HepG2 (cell line): ENCODE data around the gene PTCD3. TPM values are rescaled to one million over a fixed set of nuclear protein-coding genes. Genes with fewer than 3 reads are reported as not detected.

Source experiments
- ATAC-seq: fragments of 200-7000 bp; cut with Tn5 transposase; 3 replicates; pipeline ENCODE4 v1.9.1; 2020; ENCODE audit warnings: mild to moderate bottlenecking, moderate library complexity
- BruUV-seq: library from RNA; stranded (reverse); fragments of 400-500 nt; replicated peaks from 2 replicates; lab custom pipeline; 2021; lab: Mats Ljungman, UMichigan
- CTCF ChIA-PET: fragments of 300-600 bp; formaldehyde crosslinking; extraction: SDS; loops from one replicate; lab custom pipeline; 2021; ENCODE audit warnings: low total read pairs, inconsistent platforms, low intra/inter-chr PET ratio; lab: Yijun Ruan, JAX
- POLR2A ChIA-PET: fragments of 350-600 bp; sonication (Branson Sonifier 250); formaldehyde crosslinking; loops from one replicate; lab custom pipeline; 2020; ENCODE audit warnings: antibody characterized with exemption, inconsistent platforms; lab: Yijun Ruan, JAX
- DNase-seq: peaks from one replicate; pipeline ENCODE4 v3.0.0-alpha.2; 2015; ENCODE audit warnings: low spot score
- FAIRE-seq: peaks from 3 replicates; lab custom pipeline; 2011; peaks lifted over from hg19 to GRCh38; lab: Jason Lieb, UNC
- H2AFZ ChIP-seq: one replicate; pipeline ENCODE4 v1.6.1; 2011; ENCODE audit warnings: low read length, inconsistent platforms
- H3K27ac ChIP-seq: fragments of 300-600 bp; 3 replicates; pipeline ENCODE4 v1.8.0; 2011; ENCODE audit warnings: mixed run types, mild to moderate bottlenecking, mixed read lengths, low read length, inconsistent platforms; ENCODE audit not compliant: insufficient read depth; ENCODE audit errors: extremely low read length
- H3K27me3 ChIP-seq, 2 experiments: fragments of 200-600 bp in 1 of 2; 2 replicates in 1 of 2; 3 replicates in 1 of 2; pipeline versions ENCODE4 v1.6.0 to v1.8.0; 2011; ENCODE audit warnings: low read length in 2 of 2, mild to moderate bottlenecking in 2 of 2, moderate library complexity in 2 of 2, inconsistent platforms in 1 of 2; ENCODE audit not compliant: insufficient read depth in 2 of 2, control insufficient read depth in 1 of 2
- H3K36me3 ChIP-seq, 2 experiments: fragments of 200-600 bp in 1 of 2; replicated peaks in 1 of 2; 2 replicates in 1 of 2; 3 replicates in 1 of 2; pipeline versions ENCODE4 v1.5.1 to v1.8.0; 2011; ENCODE audit warnings: low read length in 2 of 2, inconsistent platforms in 1 of 2; ENCODE audit not compliant: insufficient read depth in 2 of 2, control insufficient read depth in 1 of 2
- H3K4me1 ChIP-seq: 2 replicates; pipeline ENCODE4 v1.5.1; 2012; ENCODE audit warnings: low read length, inconsistent platforms; ENCODE audit not compliant: insufficient read depth
- H3K4me2 ChIP-seq: 2 replicates; pipeline ENCODE4 v1.6.0; 2011; ENCODE audit warnings: low read depth, low read length, inconsistent platforms
- H3K4me3 ChIP-seq, 3 experiments: fragments of 200-600 bp in 1 of 3; sonication (generic), shearing (Covaris generic) in 1 of 3; replicated peaks in 1 of 3; 2 replicates each; pipeline ENCODE4 v1.5.1; 2011 to 2016; ENCODE audit warnings: low read length in 3 of 3, inconsistent platforms in 2 of 3, low read depth in 2 of 3, mild to moderate bottlenecking in 2 of 3, control low read depth in 1 of 3, mixed read lengths in 1 of 3; ENCODE audit not compliant: insufficient read depth in 1 of 3
- H3K79me2 ChIP-seq: one replicate; pipeline ENCODE4 v1.6.1; 2011; ENCODE audit warnings: low read length, inconsistent platforms; ENCODE audit not compliant: insufficient read depth
- H3K9ac ChIP-seq: 2 replicates; pipeline ENCODE4 v1.6.0; 2011; ENCODE audit warnings: mild to moderate bottlenecking, low read depth, low read length, inconsistent platforms; ENCODE audit not compliant: insufficient read depth
- H3K9me3 ChIP-seq: 2 replicates; pipeline ENCODE4 v1.5.1; 2012; ENCODE audit warnings: mild to moderate bottlenecking, low read length
- H4K20me1 ChIP-seq: 2 replicates; pipeline ENCODE4 v1.6.0; 2011; ENCODE audit warnings: inconsistent platforms, mild to moderate bottlenecking, low read length, moderate library complexity; ENCODE audit not compliant: insufficient read depth
- ATF3 ChIP-seq: sonication (generic); formaldehyde crosslinking; IDR thresholded peaks from 2 replicates; pipeline ENCODE4 v1.4.0; 2020; ENCODE audit warnings: missing genetic modification reagents
- FOXO4 ChIP-seq: sonication (generic); formaldehyde crosslinking; conservative IDR thresholded peaks from 2 replicates; pipeline ENCODE4 v1.8.1; 2023; ENCODE audit warnings: missing genetic modification reagents
- GATAD1 ChIP-seq: IDR thresholded peaks from 2 replicates; pipeline ENCODE4 v1.6.1; 2016; ENCODE audit warnings: missing genetic modification reagents, missing compliant biosample characterization
- IRF1 ChIP-seq: sonication (generic); formaldehyde crosslinking; IDR thresholded peaks from 2 replicates; pipeline ENCODE4 v1.4.0; 2020; ENCODE audit warnings: low read depth, mild to moderate bottlenecking, missing genetic modification reagents
- KLF12 ChIP-seq: sonication (generic); formaldehyde crosslinking; IDR thresholded peaks from 2 replicates; pipeline ENCODE4 v1.4.0; 2020; ENCODE audit warnings: missing genetic modification reagents, borderline replicate concordance
- NRL ChIP-seq: sonication (generic); formaldehyde crosslinking; IDR thresholded peaks from 2 replicates; pipeline ENCODE4 v1.5.0; 2020; ENCODE audit warnings: missing genetic modification reagents, mild to moderate bottlenecking, moderate library complexity, borderline replicate concordance
- SMC3 ChIP-seq: IDR thresholded peaks from 2 replicates; pipeline ENCODE4 v1.6.1; 2011; ENCODE audit warnings: low read length, improper control_type of control experiment
- THAP8 ChIP-seq: sonication (generic); formaldehyde crosslinking; IDR thresholded peaks from 2 replicates; pipeline ENCODE4 v1.5.1; 2020; ENCODE audit warnings: missing genetic modification reagents, mild to moderate bottlenecking, borderline replicate concordance
- XBP1 ChIP-seq: sonication (generic); formaldehyde crosslinking; IDR thresholded peaks from 2 replicates; pipeline ENCODE4 v1.5.0; 2020; ENCODE audit warnings: missing genetic modification reagents
- ZFP91 ChIP-seq: sonication (generic); formaldehyde crosslinking; IDR thresholded peaks from 2 replicates; pipeline ENCODE4 v1.9.0; 2022; ENCODE audit warnings: missing genetic modification reagents, mild to moderate bottlenecking, borderline replicate concordance
- ZNF589 ChIP-seq: sonication (generic); formaldehyde crosslinking; conservative IDR thresholded peaks from 2 replicates; pipeline ENCODE4 v1.8.0; 2022; ENCODE audit warnings: mild to moderate bottlenecking, moderate library complexity, missing genetic modification reagents
- ZNF777 ChIP-seq: sonication (generic); formaldehyde crosslinking; IDR thresholded peaks from 2 replicates; pipeline ENCODE4 v1.4.0; 2020; ENCODE audit warnings: missing genetic modification reagents
- ZNF850 ChIP-seq: sonication (generic); formaldehyde crosslinking; conservative IDR thresholded peaks from 2 replicates; pipeline ENCODE4 v1.9.0; 2021; ENCODE audit warnings: mild to moderate bottlenecking, missing genetic modification reagents
- ZSCAN30 ChIP-seq: sonication (generic); formaldehyde crosslinking; IDR thresholded peaks from 2 replicates; pipeline ENCODE4 v1.5.0; 2020; ENCODE audit warnings: mild to moderate bottlenecking, missing genetic modification reagents
- ZSCAN9 ChIP-seq: IDR thresholded peaks from 2 replicates; pipeline ENCODE4 v1.6.1; 2016; ENCODE audit warnings: borderline replicate concordance
- WGBS: methylation state at CpG from one replicate; pipeline ENCODE4 v1.1.6; 2017; ENCODE audit warnings: low lambda C conversion rate; 5-methylcytosine and 5-hydroxymethylcytosine counted together
- in situ Hi-C: cut with HindIII; loops from 2 replicates; pipeline ENCODE4 v1.10.0; 2017; ENCODE audit warnings: low pct_unique_long_range_greater_than_20kb; ENCODE audit not compliant: extremely low pct_ligation_motif_present
- intact Hi-C: fragments of 100-400 bp; cut with micrococcal nuclease; formaldehyde crosslinking; loops from one replicate; pipeline ENCODE4 v1.10.0; 2022; ENCODE audit not compliant: unreplicated experiment
- polyA plus RNA-seq, 8 experiments: library from polyadenylated mRNA; depleted of rRNA in 3 of 8; stranded (reverse) in 7 of 8; unstranded in 1 of 8; fragments of >200 nt; fragmentation: Illumina TruSeq in 4 of 8; extraction: Trizol in 4 of 8; gene quantifications; 2 replicates each; pipeline versions ENCODE4 v1.2.1 to v1.2.3, GENCODE V29; 2011 to 2016; ENCODE audit warnings: low read depth in 4 of 8, missing spikeins in 1 of 8, mixed read lengths in 1 of 8; ENCODE audit not compliant: insufficient read depth in 1 of 8
- total RNA-seq, 5 experiments: library from RNA; depleted of rRNA; stranded (reverse); fragments of >200 nt; fragmentation: Illumina TruSeq; extraction: Trizol; gene quantifications; 2 replicates each; pipeline ENCODE4 v1.2.3, GENCODE V29; 2016; ENCODE audit warnings: low read depth in 1 of 5

The PTCD3 gene
- total and polyA plus RNA-seq, 2 of the 13 experiments (the other 11 are each of a cell fraction or from before 2014, with no cell fraction given): 124 to 309 TPM

GRCh38 chr2:86172610-86173009 is 66.6 kb downstream of the PTCD3 start:
- WGBS: 94% methylated on average over 2 of the region's 2 CpGs
- no peak overlapping the region for H3K9ac ChIP-seq
- ChIA-PET CTCF (no interaction called here), POLR2A (no interaction called here)
- no peak overlapping the region for H2AFZ ChIP-seq
- FAIRE-seq (no peak), ATAC-seq (no peak), DNase-seq (no peak)
- H3K4me1 ChIP-seq: peaks cover 5% of the 10 kb centered on the region; the same call in 1 of the 2 replicates
- in situ Hi-C loops (no loop called here), intact Hi-C loops (no loop called here)
- H3K9me3 ChIP-seq: no peaks in the 10 kb centered on the region
- peaks cover 18 to 89% of the 10 kb centered on the region in 2 experiments for H3K36me3 ChIP-seq
- BruUV-seq: no TSS peak
- no peak overlapping the region for H3K4me2 ChIP-seq
- H3K27me3 ChIP-seq: no peaks in the 10 kb centered on the region
- no peak overlapping the region for H3K4me3 ChIP-seq
- no peaks in the 10 kb centered on the region for H3K79me2 ChIP-seq
- 0 out of 2 replicates have a peak, but pooled peaks cover 3% of the 10 kb centered on the region for H4K20me1 ChIP-seq
- TF ChIP-seq NRL (CRISPR knock-in tag) (no peak), IRF1 (CRISPR knock-in tag) (no peak), GATAD1 (CRISPR knock-in tag) (no peak), ZNF850 (CRISPR knock-in tag) (no peak), KLF12 (no peak), ZNF777 (CRISPR knock-in tag) (no peak)
- no peak overlapping the region for H3K27ac ChIP-seq

- Histone ChIP-seq H3K9ac (no peak overlapping the region), H3K4me1 (peaks cover 5% of the 10 kb centered on the region; the same call in 1 of the 2 replicates), H2AFZ (no peak overlapping the region), H3K79me2 (no peaks in the 10 kb centered on the region), H3K4me3 (no peak overlapping the region), H3K27me3 (no peaks in the 10 kb centered on the region), H4K20me1 (0 out of 2 replicates have a peak, but pooled peaks cover 3% of the 10 kb centered on the region), H3K4me2 (no peak overlapping the region), H3K27ac (no peak overlapping the region), H3K9me3 (no peaks in the 10 kb centered on the region), H3K36me3 (peaks cover 19 to 82% of the 10 kb centered on the region in 2 experiments)
- in situ Hi-C loops: no loop called here
- ChIA-PET POLR2A (no interaction called here), CTCF (no interaction called here)
- intact Hi-C loops: no loop called here
- ATAC-seq (no peak), DNase-seq (no peak), FAIRE-seq (no peak)
- no TSS peak for BruUV-seq
- TF ChIP-seq XBP1 (CRISPR knock-in tag) (no peak), ZNF589 (CRISPR knock-in tag) (no peak), ZSCAN30 (no peak), ATF3 (CRISPR knock-in tag) (no peak), FOXO4 (no peak), ZFP91 (CRISPR knock-in tag) (no peak), THAP8 (CRISPR knock-in tag) (no peak), ZSCAN9 (CRISPR knock-in tag) (no peak), SMC3 (no peak)
- WGBS: 97% methylated on average over 2 of the region's 2 CpGs
Measured at GRCh38 chr2:86174445-86174844, 68.4 kb downstream of the PTCD3 start.
